A549 (cell line): ENCODE results near the gene SMARCB1. TPM values are rescaled to one million over a fixed set of nuclear protein-coding genes. Genes with fewer than 3 reads are reported as not detected.

Source experiments
- ATAC-seq, 2 experiments: fragments of 200-7000 bp in 1 of 2; fragments of >200 bp in 1 of 2; cut with Nextera tagmentation in 1 of 2; cut with Tn5 transposase in 1 of 2; 3 replicates each; pipeline versions ENCODE4 v1.8.0 to v1.9.1; 2018 to 2020; ENCODE audit warnings: mild to moderate bottlenecking in 1 of 2, moderate library complexity in 1 of 2
- CTCF ChIA-PET: fragments of 300-600 bp; sonication (Branson Sonifier 250); formaldehyde crosslinking; extraction: SDS; loops from one replicate; lab custom pipeline; 2021; ENCODE audit warnings: antibody characterized with exemption, inconsistent platforms; lab: Yijun Ruan, JAX
- POLR2A ChIA-PET: fragments of 350-600 bp; formaldehyde crosslinking; extraction: SDS; loops from one replicate; lab custom pipeline; 2021; ENCODE audit warnings: antibody characterized with exemption, inconsistent platforms; lab: Yijun Ruan, JAX
- DNase-seq, 2 experiments: peaks; one replicate each; pipeline versions ENCODE4 v3.0.0 to v3.0.0-alpha.2; 2011 to 2016; ENCODE audit warnings: low read depth in 1 of 2, low spot score in 1 of 2
- FAIRE-seq: peaks from 2 replicates; lab custom pipeline; 2011; peaks lifted over from hg19 to GRCh38; lab: Jason Lieb, UNC
- H3K27ac ChIP-seq, 2 experiments: fragments of >200 bp; sonication (Bioruptor Twin); formaldehyde crosslinking; 3 replicates each; pipeline ENCODE4 v1.5.1; 2016 to 2017
- H3K4me1 ChIP-seq: fragments of >200 bp; sonication (Bioruptor Twin); formaldehyde crosslinking; 3 replicates; pipeline ENCODE4 v1.6.1; 2016
- H3K4me2 ChIP-seq: fragments of >200 bp; sonication (Bioruptor Twin); formaldehyde crosslinking; 3 replicates; pipeline ENCODE4 v1.6.1; 2016
- H3K4me3 ChIP-seq: fragments of >200 bp; sonication (Bioruptor Twin); formaldehyde crosslinking; 3 replicates; pipeline ENCODE4 v1.5.1; 2016
- H3K9me3 ChIP-seq: fragments of >200 bp; sonication (Bioruptor Twin); formaldehyde crosslinking; 3 replicates; pipeline ENCODE4 v1.6.1; 2016
- CHD2 ChIP-seq: fragments of 150-350 bp; IDR thresholded peaks from 2 replicates; pipeline ENCODE4 v1.6.1; 2014; ENCODE audit warnings: low read length; ENCODE audit not compliant: partially characterized antibody
- CHD4 ChIP-seq: fragments of 200-600 bp; sonication (generic); IDR thresholded peaks from 2 replicates; pipeline ENCODE4 v1.6.1; 2016; ENCODE audit warnings: antibody characterized with exemption, mild to moderate bottlenecking, borderline replicate concordance
- ESRRA ChIP-seq: fragments of 150-350 bp; IDR thresholded peaks from 2 replicates; pipeline ENCODE4 v1.6.1; 2014; ENCODE audit warnings: mild to moderate bottlenecking, low read length, borderline replicate concordance
- FOSB ChIP-seq: fragments of 250-450 bp; sonication (Bioruptor Pico); IDR thresholded peaks from 2 replicates; pipeline ENCODE4 v1.5.0; 2020; ENCODE audit warnings: mild to moderate bottlenecking, moderate library complexity
- HDAC2 ChIP-seq: fragments of 200-600 bp; sonication (generic); IDR thresholded peaks from 2 replicates; pipeline ENCODE4 v1.6.1; 2016
- HEYL ChIP-seq: fragments of 250-450 bp; sonication (Bioruptor Pico); IDR thresholded peaks from 2 replicates; pipeline ENCODE4 v1.8.0; 2021; ENCODE audit warnings: mild to moderate bottlenecking, moderate library complexity
- HOXB13 ChIP-seq: fragments of 250-450 bp; sonication (Bioruptor Pico); IDR thresholded peaks from 2 replicates; pipeline ENCODE4 v1.5.0; 2020; ENCODE audit warnings: low read depth, mild to moderate bottlenecking, moderate library complexity
- MAZ ChIP-seq: fragments of 150-350 bp; IDR thresholded peaks from 2 replicates; pipeline ENCODE4 v1.6.1; 2014; ENCODE audit warnings: antibody characterized with exemption, low read depth, low read length, borderline replicate concordance
- NPAS2 ChIP-seq: fragments of 250-450 bp; sonication (Bioruptor Pico); IDR thresholded peaks from 2 replicates; pipeline ENCODE4 v1.8.0; 2022; ENCODE audit warnings: mild to moderate bottlenecking, moderate library complexity, borderline replicate concordance
- PHF8 ChIP-seq: fragments of 200-600 bp; sonication (generic); IDR thresholded peaks from 2 replicates; pipeline ENCODE4 v1.6.1; 2016; ENCODE audit warnings: low read depth, mild to moderate bottlenecking, antibody characterized with exemption, moderate library complexity, borderline replicate concordance
- POLR2A ChIP-seq: IDR thresholded peaks from 2 replicates; pipeline ENCODE4 v1.6.1; 2012; ENCODE audit warnings: mild to moderate bottlenecking, low read length
- RARB ChIP-seq: fragments of 250-450 bp; sonication (Bioruptor Pico); IDR thresholded peaks from 2 replicates; pipeline ENCODE4 v1.8.0; 2021; ENCODE audit warnings: mild to moderate bottlenecking, moderate library complexity
- RCOR1 ChIP-seq: fragments of 150-350 bp; IDR thresholded peaks from 2 replicates; pipeline ENCODE4 v1.6.1; 2014; ENCODE audit warnings: antibody characterized with exemption, low read length, low read depth
- RFX5 ChIP-seq: fragments of 450-650 bp; IDR thresholded peaks from 2 replicates; pipeline ENCODE4 v1.7.1; 2014; ENCODE audit warnings: antibody characterized with exemption, mild to moderate bottlenecking, moderate library complexity
- RNF2 ChIP-seq: fragments of 200-600 bp; sonication (generic); IDR thresholded peaks from 2 replicates; pipeline ENCODE4 v1.6.1; 2016; ENCODE audit warnings: low read depth, mild to moderate bottlenecking, antibody characterized with exemption, moderate library complexity, borderline replicate concordance
- SREBF2 ChIP-seq: fragments of 450-650 bp; IDR thresholded peaks from 2 replicates; pipeline ENCODE4 v1.6.1; 2014; ENCODE audit warnings: mild to moderate bottlenecking, moderate library complexity
- TFCP2L1 ChIP-seq: fragments of 250-450 bp; sonication (Bioruptor Pico); IDR thresholded peaks from 2 replicates; pipeline ENCODE4 v1.5.0; 2021; ENCODE audit warnings: mild to moderate bottlenecking
- WGBS: methylation state at CpG from one replicate; pipeline ENCODE4 v1.1.6; 2017; ENCODE audit errors: missing lambda C conversion rate; 5-methylcytosine and 5-hydroxymethylcytosine counted together
- polyA plus RNA-seq, 4 experiments: library from polyadenylated mRNA; depleted of rRNA in 3 of 4; stranded (reverse); fragments of >200 nt; fragmentation: RNase III in 1 of 4; extraction: RNeasy Plus Mini Kit Qiagen cat#74134 plus additional on column Dnase treatment in 1 of 4; gene quantifications; 2 replicates in 3 of 4; 3 replicates in 1 of 4; pipeline ENCODE4 v1.2.3, GENCODE V29; 2011 to 2017
- TF ChIP-seq, protein P1 (sequence below): fragments of 250-450 bp; sonication (Bioruptor Pico); IDR thresholded peaks from 2 replicates; pipeline ENCODE4 v1.5.0; 2020; ENCODE audit warnings: low read depth, mild to moderate bottlenecking, moderate library complexity
- TF ChIP-seq, protein P2 (sequence below): IDR thresholded peaks from 2 replicates; pipeline ENCODE4 v1.6.1; 2012; ENCODE audit warnings: low read depth, borderline replicate concordance
- TF ChIP-seq, protein P3 (sequence below): IDR thresholded peaks from 2 replicates; pipeline ENCODE4 v1.6.1; 2012
- TF ChIP-seq, protein P4 (sequence below): fragments of >200 bp; sonication (Bioruptor Twin); formaldehyde crosslinking; IDR thresholded peaks from 2 replicates; pipeline ENCODE4 v1.6.1; 2016

Gene SMARCB1
- polyA plus RNA-seq, 2 of the 4 experiments (the other 2 are of a cell fraction): 65.6 to 133 TPM

DNA sequence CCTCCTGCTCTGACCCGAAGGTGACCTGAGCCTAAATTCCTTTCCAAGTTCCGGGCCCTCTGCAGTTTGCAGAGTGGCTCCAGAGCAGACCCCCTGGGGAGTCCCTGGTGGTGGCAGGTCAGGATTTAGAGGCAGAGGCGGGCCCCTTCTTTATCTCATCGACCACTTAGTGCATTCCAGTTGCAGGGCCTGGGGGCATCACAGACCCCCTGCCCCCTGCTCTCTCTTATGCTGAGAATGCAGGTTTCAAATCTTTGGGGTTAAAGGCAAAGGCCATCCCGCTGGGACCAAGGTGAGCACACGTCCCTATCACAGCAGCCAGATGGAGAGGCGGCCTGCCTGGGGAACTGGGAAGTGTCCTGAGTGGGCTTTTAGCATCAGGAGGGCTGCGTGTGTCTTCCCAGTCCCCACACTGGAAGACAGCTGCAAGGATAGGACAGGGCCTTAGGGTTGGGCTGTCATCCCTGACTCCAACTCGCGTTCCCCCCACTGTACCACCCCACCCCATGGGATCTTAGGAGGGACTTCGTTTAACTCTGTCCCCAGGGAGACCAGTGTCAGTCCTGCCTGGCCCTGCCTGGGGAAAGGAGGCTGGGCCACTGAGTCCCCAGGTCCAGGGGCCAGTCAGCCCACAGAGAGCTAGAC, 40.7 kb downstream of the SMARCB1 start:
- WGBS: 87% methylated on average over 7 of the region's 11 CpGs
- no peak overlapping the region for H3K27ac ChIP-seq
- H3K4me2 ChIP-seq: no peak overlapping the region

DNA sequence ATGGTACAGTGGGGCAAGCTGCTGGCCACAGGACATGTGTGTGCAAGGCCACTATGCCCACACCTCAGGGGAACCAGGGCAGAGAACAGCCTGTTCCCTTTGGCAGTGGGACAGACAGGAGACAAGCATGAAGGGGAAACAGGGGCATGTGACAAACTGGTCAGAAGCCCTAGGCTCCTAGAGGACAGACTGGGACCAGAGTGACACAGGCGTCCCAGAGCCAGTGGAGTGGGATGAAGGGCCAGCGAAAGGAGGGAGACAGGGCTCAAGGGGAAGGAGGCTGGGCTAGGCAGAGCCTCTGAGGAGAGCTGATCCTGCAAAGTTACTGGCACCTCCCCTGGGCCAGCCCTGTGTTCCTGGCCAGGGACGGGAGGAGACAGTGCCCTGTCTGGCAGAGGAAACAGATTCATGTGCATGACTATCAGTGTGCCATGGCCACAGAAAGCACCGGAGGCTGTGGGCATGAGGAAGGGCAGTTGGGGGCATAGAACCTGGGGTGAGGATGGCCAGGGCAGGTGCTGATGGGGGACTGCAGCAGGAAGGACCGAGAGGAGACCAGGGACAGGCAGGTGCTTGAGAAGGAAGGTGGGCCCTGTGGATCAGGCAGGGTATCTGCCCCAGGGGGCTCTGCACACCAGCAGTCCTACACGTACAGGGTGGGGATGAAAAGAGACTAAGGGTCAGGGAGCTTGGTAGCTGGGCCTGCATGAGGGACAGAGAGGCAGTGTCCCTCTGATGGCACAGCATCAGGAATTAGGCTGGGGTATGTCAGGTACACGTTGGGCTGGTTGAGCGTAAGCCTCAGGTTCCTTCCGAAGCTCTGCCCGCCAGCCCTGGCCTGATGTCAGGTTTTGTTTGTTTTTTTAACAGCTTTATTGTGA, 42.3 kb downstream of the SMARCB1 start:
- DNase-seq (no peak), FAIRE-seq (no peak), ATAC-seq (no peak)
- POLR2A ChIA-PET: no interaction called here
- no peak overlapping the region for H3K27ac ChIP-seq
- WGBS: 86% methylated on average over 10 of the region's 10 CpGs
- CTCF ChIA-PET: interaction anchor here (0.9 to 1.1 kb wide), 2 partner anchors 20 to 21 kb away, joined by 3 to 6 read pairs; no protein-coding TSS in a partner anchor
- H3K4me3 ChIP-seq: no peak overlapping the region
- no peak overlapping the region for H3K4me2 ChIP-seq
- H3K9me3 ChIP-seq: no peaks in the 10 kb centered on the region
- no peaks in the 10 kb centered on the region for H3K4me1 ChIP-seq
- no peak for TF ChIP-seq RARB (CRISPR knock-in tag)
- no peak for TF ChIP-seq HDAC2
- TF ChIP-seq, protein P1, sequence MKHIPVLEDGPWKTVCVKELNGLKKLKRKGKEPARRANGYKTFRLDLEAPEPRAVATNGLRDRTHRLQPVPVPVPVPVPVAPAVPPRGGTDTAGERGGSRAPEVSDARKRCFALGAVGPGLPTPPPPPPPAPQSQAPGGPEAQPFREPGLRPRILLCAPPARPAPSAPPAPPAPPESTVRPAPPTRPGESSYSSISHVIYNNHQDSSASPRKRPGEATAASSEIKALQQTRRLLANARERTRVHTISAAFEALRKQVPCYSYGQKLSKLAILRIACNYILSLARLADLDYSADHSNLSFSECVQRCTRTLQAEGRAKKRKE (CRISPR knock-in tag): no peak
- no peak for TF ChIP-seq TFCP2L1 (CRISPR knock-in tag)
- no peak for TF ChIP-seq FOSB (CRISPR knock-in tag)
- TF ChIP-seq PHF8: no peak
- no peak for TF ChIP-seq SREBF2
- TF ChIP-seq, protein P2, sequence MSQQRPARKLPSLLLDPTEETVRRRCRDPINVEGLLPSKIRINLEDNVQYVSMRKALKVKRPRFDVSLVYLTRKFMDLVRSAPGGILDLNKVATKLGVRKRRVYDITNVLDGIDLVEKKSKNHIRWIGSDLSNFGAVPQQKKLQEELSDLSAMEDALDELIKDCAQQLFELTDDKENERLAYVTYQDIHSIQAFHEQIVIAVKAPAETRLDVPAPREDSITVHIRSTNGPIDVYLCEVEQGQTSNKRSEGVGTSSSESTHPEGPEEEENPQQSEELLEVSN: no peak
- no peak for TF ChIP-seq RCOR1
- no peak for TF ChIP-seq HEYL
- TF ChIP-seq, protein P3, sequence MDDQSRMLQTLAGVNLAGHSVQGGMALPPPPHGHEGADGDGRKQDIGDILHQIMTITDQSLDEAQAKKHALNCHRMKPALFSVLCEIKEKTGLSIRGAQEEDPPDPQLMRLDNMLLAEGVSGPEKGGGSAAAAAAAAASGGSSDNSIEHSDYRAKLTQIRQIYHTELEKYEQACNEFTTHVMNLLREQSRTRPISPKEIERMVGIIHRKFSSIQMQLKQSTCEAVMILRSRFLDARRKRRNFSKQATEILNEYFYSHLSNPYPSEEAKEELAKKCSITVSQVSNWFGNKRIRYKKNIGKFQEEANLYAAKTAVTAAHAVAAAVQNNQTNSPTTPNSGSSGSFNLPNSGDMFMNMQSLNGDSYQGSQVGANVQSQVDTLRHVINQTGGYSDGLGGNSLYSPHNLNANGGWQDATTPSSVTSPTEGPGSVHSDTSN: no peak
- no peak for TF ChIP-seq RNF2
- no peak for TF ChIP-seq RFX5
- no peak for TF ChIP-seq ESRRA
- no peak for TF ChIP-seq MAZ
- no peak for TF ChIP-seq POLR2A

More for the DNA sequence above, 40.7 kb downstream of the SMARCB1 start:
- Histone ChIP-seq H3K4me3 (no peak overlapping the region), H3K4me1 (no peaks in the 10 kb centered on the region), H3K9me3 (no peaks in the 10 kb centered on the region)
- FAIRE-seq (no peak), ATAC-seq (no peak), DNase-seq (no peak)
- ChIA-PET POLR2A (no interaction called here), CTCF (no interaction called here)
- TF ChIP-seq RFX5 (no peak), CHD2 (no peak), HOXB13 (CRISPR knock-in tag) (no peak), CHD4 (no peak), RNF2 (no peak)

DNA sequence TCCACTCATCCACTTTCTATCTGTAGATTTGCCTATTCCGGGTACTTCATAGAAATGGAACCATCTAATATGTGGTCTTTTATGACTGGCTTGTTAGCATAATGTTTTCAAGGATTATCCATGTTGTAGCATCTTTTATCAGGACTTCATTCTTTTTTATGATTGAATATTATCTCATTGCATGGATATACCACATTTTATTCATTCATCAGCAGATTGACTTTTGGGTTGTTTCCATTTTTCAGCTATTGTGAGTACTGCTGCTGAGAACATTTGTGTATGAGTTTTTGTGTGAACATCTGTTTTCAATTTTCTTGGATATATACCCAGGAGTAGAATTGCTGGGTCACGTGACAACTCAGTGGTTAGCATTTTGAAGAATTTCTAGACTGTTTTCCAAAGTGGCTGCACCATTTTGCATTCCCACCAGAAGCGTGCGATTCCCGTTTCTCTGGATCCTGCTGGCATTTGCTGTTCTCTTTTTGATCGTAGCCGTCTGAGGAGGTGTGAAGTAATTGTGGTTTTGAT, 43.1 kb downstream of the SMARCB1 start:
- H3K27ac ChIP-seq: no peak overlapping the region
- POLR2A ChIA-PET: no interaction called here
- ATAC-seq (no peak), FAIRE-seq (no peak), DNase-seq (no peak)
- WGBS: 80% methylated on average over 7 of the region's 7 CpGs
- no peaks in the 10 kb centered on the region for H3K9me3 ChIP-seq
- CTCF ChIA-PET: interaction anchor here (0.9 kb wide), 1 partner anchor 20 kb away, joined by 3 read pairs; no protein-coding TSS in a partner anchor
- TF ChIP-seq, protein P2: no peak
- TF ChIP-seq, protein P4, sequence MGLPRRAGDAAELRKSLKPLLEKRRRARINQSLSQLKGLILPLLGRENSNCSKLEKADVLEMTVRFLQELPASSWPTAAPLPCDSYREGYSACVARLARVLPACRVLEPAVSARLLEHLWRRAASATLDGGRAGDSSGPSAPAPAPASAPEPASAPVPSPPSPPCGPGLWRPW: no peak
- no peak for TF ChIP-seq NPAS2
- TF ChIP-seq, all 56 proteins: peak for 0
- Histone ChIP-seq H3K4me3 (no peak overlapping the region), H3K4me1 (no peaks in the 10 kb centered on the region), H3K4me2 (no peak overlapping the region)
